ENCODE measurements around the gene TMED10.
"Not testable (repeated sequence)": the region's sequence is repeated elsewhere in the genome, so short reads cannot be mapped to it uniquely, and the experiment has no call there.

TMED10 gene

DNA sequence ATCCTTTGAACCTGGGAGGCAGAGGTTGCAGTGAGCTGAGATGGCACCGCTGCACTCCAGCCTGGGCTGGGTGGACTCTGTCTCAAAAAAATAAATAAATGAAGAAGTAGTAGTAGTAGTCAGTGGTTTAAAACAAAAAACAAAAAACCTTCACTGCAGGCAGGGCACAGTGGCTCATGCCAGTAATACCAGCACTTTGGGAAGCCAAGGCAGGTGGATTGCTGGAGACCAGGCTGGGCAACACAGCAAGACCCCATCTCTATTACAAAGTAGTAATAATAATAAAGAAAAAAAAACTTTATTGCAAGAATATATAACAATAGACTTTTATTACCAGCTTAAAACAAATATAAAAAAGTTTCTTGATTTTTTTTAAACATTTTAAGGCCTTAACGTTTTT is 35.8 kb downstream of the TMED10 start:
- H3K27ac Mint-ChIP-seq = no peak overlapping the region
- H3K9me3 Mint-ChIP-seq = no peaks in the 10 kb centered on the region
- H3K4me3 Mint-ChIP-seq = no peak overlapping the region
- peaks cover 34% of the 10 kb centered on the region for H3K36me3 Mint-ChIP-seq
- no peak for DNase-seq
- H3K4me1 Mint-ChIP-seq = peaks cover 57% of the 10 kb centered on the region
- CTCF ChIA-PET = interaction anchor here (0.8 to 2.8 kb wide), 5 partner anchors 10 to 163 kb away, joined by 3 to 14 read pairs (median 5); no protein-coding TSS in a partner anchor
- H3K27me3 Mint-ChIP-seq = no peaks in the 10 kb centered on the region

DNA sequence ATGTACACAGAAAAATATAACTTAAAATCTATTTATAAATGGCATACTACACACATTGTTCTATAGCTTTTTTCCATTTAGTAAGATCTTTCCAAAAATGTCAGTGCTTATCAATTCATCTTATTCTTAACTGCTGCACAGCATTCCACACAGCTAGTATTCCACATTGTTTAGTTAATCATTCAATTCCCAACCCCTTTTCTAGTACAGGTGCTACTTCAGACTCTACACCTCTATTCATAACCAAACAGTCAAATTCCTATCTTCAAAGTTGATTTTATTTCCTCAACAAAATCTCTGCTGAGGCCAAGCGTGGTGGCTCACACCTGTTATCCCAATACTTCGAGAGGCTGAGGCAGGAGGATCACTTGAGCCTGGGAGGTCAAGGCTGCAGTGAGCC is 37.2 kb downstream of the TMED10 start:
- no peak overlapping the region for H3K4me3 Mint-ChIP-seq
- no peak for DNase-seq
- no peaks in the 10 kb centered on the region for H3K27me3 Mint-ChIP-seq
- no peaks in the 10 kb centered on the region for H3K9me3 Mint-ChIP-seq
- CTCF ChIA-PET = interaction anchor here (1.0 to 2.8 kb wide), 6 partner anchors 8 to 165 kb away, joined by 3 to 14 read pairs (median 10); no protein-coding TSS in a partner anchor
- H3K36me3 Mint-ChIP-seq = peaks cover 34% of the 10 kb centered on the region
- H3K4me1 Mint-ChIP-seq = peaks cover 44% of the 10 kb centered on the region
- no peak overlapping the region for H3K27ac Mint-ChIP-seq

GRCh38 chr14:75138492-75138891 is 37.9 kb downstream of the TMED10 start:
- peaks cover 41% of the 10 kb centered on the region for H3K4me1 Mint-ChIP-seq
- CTCF ChIA-PET = interaction anchor here (0.9 to 1.9 kb wide), 7 partner anchors 50 to 768 kb away, joined by 3 to 13 read pairs (median 3); no protein-coding TSS in a partner anchor
- no peaks in the 10 kb centered on the region for H3K9me3 Mint-ChIP-seq
- H3K27me3 Mint-ChIP-seq = no peaks in the 10 kb centered on the region
- H3K36me3 Mint-ChIP-seq = peaks cover 38% of the 10 kb centered on the region
- H3K4me3 Mint-ChIP-seq = no peak overlapping the region
- DNase-seq = no peak
- H3K27ac Mint-ChIP-seq = peak overlapping the region; percentile 73

DNA sequence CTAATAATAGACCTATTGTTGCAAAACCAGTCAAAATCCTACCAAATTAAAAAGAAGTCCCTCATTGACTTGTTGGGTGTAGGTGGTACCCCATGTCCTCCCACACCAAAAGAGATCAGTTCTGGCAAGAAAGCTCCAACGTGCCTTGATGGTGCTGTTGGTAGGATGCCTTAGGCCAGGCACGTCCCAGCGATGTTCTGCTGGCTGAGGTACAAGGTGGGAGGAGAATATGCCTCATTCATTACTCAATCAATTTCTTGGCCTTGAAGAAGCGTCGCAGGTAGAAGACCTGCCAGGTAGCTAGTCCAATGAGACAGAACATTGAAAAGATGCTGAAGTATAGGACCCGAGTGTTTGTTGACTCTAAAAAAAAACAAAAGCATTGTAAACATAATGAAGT is 41.8 kb downstream of the TMED10 start:
- Mint-ChIP-seq H3K36me3 (peaks cover 39% of the 10 kb centered on the region), H3K27ac (no peak overlapping the region), H3K9me3 (no peaks in the 10 kb centered on the region), H3K4me3 (no peak overlapping the region), H3K4me1 (peaks cover 27% of the 10 kb centered on the region), H3K27me3 (no peaks in the 10 kb centered on the region)
- CTCF ChIA-PET = interaction anchor here (1.1 to 2.9 kb wide), 5 partner anchors 29 to 171 kb away, joined by 3 to 17 read pairs (median 15); no protein-coding TSS in a partner anchor
- no peak for DNase-seq

DNA sequence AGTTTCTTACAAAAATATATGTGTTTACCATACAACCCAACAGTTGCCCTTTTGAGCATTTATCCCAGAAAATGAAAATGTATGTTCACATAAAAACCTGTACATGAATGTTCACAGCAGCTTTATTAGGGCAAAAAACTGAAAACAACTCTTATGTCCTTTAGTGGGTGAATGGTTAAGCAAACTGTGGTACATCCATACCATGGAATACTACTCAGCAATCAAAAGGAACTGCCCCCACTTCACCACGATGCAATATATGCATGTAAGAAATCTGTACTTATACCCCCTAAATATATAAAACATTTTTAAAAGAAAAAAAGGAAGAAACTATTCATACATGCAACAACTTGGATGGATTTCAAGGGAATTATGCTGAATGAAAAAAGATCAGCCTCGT is 42.8 kb downstream of the TMED10 start:
- peaks cover 21% of the 10 kb centered on the region for H3K4me1 Mint-ChIP-seq
- no peak overlapping the region for H3K27ac Mint-ChIP-seq
- H3K9me3 Mint-ChIP-seq = no peaks in the 10 kb centered on the region
- no peaks in the 10 kb centered on the region for H3K27me3 Mint-ChIP-seq
- no peak overlapping the region for H3K4me3 Mint-ChIP-seq
- peaks cover 35% of the 10 kb centered on the region for H3K36me3 Mint-ChIP-seq
- CTCF ChIA-PET = interaction anchor here (1.6 to 2.9 kb wide), 3 partner anchors 30 to 164 kb away, joined by 5 to 15 read pairs (median 15); no protein-coding TSS in a partner anchor
- no peak for DNase-seq

- no peak overlapping the region for H3K4me3 Mint-ChIP-seq
- peaks cover 22% of the 10 kb centered on the region for H3K4me1 Mint-ChIP-seq
- no peaks in the 10 kb centered on the region for H3K27me3 Mint-ChIP-seq
- CTCF ChIA-PET = interaction anchor here (0.7 to 8.3 kb wide), 8 partner anchors 8 to 807 kb away, joined by 3 to 100 read pairs (median 6); no protein-coding TSS in a partner anchor
- H3K9me3 Mint-ChIP-seq = no peaks in the 10 kb centered on the region
- no peak overlapping the region for H3K27ac Mint-ChIP-seq
- peak; percentile 58 for DNase-seq
- peaks cover 37% of the 10 kb centered on the region for H3K36me3 Mint-ChIP-seq
These were observed 43.9 kb downstream of the TMED10 start for GRCh38 chr14:75132382-75133086.

GRCh38 chr14:75128596-75128990 is 47.8 kb downstream of the TMED10 start:
- H3K4me1 Mint-ChIP-seq = peaks cover 46% of the 10 kb centered on the region
- DNase-seq = no peak
- no peaks in the 10 kb centered on the region for H3K9me3 Mint-ChIP-seq
- H3K27ac Mint-ChIP-seq = no peak overlapping the region
- H3K4me3 Mint-ChIP-seq = peak overlapping the region; percentile 11
- peaks cover 37% of the 10 kb centered on the region for H3K36me3 Mint-ChIP-seq
- CTCF ChIA-PET = interaction anchor here (1.0 to 8.3 kb wide), 4 partner anchors 169 to 360 kb away, joined by 3 to 100 read pairs (median 38); no protein-coding TSS in a partner anchor
- H3K27me3 Mint-ChIP-seq = no peaks in the 10 kb centered on the region

DNA sequence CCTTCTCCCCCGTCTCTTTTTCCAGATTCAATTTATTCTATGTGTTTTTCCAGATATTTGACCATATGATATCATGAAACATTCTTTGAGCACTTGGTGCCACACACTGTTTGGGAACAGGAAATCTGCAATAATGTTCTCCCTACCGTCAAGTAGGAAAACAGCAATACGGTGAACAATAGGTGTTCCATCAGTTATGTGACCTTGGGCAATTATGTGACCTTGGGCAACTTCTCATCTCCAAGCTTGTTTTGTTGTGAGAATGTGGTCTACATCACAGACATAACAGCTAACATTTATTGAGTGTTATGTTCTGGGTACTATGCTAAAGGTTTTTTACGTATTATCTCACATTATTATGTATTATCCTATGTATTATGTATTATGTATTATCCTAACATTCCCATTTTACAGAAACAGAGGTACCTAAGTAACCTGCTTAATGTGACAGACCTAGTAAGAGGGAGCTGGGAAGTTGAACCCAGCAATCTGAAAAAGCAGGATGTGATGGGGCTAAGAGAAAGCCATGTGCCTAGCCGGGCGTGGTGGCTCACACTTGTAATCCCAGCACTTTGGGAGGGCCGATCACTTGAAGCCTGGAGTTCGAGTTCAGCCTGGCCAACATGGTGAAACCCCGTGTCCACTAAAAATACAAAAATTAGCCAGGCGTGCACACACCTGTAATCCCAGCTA is 48.4 kb downstream of the TMED10 start:
- Mint-ChIP-seq H3K27ac (peak overlapping the region; percentile 96), H3K4me3 (peak overlapping the region; percentile 97), H3K4me1 (peaks cover 46% of the 10 kb centered on the region), H3K36me3 (peaks cover 31% of the 10 kb centered on the region), H3K27me3 (no peaks in the 10 kb centered on the region), H3K9me3 (no peaks in the 10 kb centered on the region)
- DNase-seq = no peak
- CTCF ChIA-PET = interaction anchor here (1.0 to 8.3 kb wide), 4 partner anchors 169 to 360 kb away, joined by 3 to 100 read pairs (median 38); no protein-coding TSS in a partner anchor

- H3K4me3 Mint-ChIP-seq = peak overlapping the region; percentile 97
- H3K4me1 Mint-ChIP-seq = peaks cover 43% of the 10 kb centered on the region
These were observed 49.0 kb downstream of the TMED10 start for GRCh38 chr14:75127474-75127820.

DNA sequence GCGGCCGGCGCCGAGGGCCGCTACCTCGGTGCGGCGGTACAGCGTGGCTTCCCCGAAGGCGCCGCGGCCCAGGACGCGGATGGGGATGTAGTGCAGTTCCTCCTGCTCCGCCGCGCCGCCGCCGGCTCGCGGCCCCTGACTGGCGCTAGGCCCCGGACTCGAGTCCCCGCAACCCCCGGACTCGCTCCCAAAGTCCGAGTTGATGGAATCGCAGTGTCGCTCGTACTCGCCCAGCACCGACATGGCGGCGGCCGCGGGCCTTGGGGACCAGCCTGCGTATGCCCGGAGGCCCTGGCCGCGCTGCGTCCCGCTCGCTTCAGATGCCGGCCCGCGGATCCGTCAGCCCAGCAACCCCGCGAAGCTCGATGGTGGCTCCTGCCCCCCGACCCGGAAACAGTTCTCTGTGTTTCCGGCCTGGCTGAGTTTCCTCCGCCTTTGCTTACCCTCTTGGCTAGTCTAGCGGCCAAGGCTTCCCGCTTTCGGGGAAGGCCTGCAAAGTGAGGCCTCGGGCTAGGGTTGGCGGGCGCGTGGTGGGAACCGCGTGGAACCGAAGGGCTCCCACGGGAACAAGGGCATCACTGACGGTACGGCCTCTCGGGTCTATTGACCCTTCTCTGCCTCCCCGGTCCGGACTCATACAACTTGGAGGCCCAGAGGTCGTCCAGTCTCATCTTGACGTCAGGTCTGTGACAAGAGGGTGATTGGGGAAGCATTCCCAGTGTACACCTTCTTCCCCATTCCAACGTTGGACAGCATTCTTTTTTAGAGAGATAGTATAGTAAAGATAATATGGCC is 49.5 kb downstream of the TMED10 start, which contains the start of gene NEK9:
Gene NEK9 (minus strand): TSS at position 370 of the 795 bp plus-strand sequence. CDS start 127 bp downstream, at position 243.
- Mint-ChIP-seq H3K4me1 (peaks cover 41% of the 10 kb centered on the region), H3K36me3 (peaks cover 29% of the 10 kb centered on the region), H3K4me3 (peak within 1 kb of the TSS; percentile 97), H3K27me3 (no peaks in the 10 kb centered on the region), H3K27ac (peak within 1 kb of the TSS; percentile 96), H3K9me3 (no peaks in the 10 kb centered on the region)
- CTCF ChIA-PET = interaction anchor here (1.1 to 8.3 kb wide), 6 partner anchors 38 to 361 kb away, joined by 3 to 100 read pairs (median 6); no protein-coding TSS in a partner anchor
- DNase-seq = peak; percentile 94

More at GRCh38 chr14:75127474-75127820, 49.0 kb downstream of the TMED10 start:
- H3K27me3 Mint-ChIP-seq, H3K9me3 Mint-ChIP-seq: not testable (repeated sequence)
- peaks cover 29% of the 10 kb centered on the region for H3K36me3 Mint-ChIP-seq
- DNase-seq = peak; percentile 35
- H3K27ac Mint-ChIP-seq = peak overlapping the region; percentile 96
- CTCF ChIA-PET = interaction anchor here (1.0 to 8.3 kb wide), 5 partner anchors 39 to 361 kb away, joined by 3 to 100 read pairs (median 5); no protein-coding TSS in a partner anchor

GRCh38 chr14:75126121-75126544 is 50.3 kb downstream of the TMED10 start:
- peak overlapping the region; percentile 96 for H3K27ac Mint-ChIP-seq
- no peaks in the 10 kb centered on the region for H3K9me3 Mint-ChIP-seq
- H3K27me3 Mint-ChIP-seq = no peaks in the 10 kb centered on the region
- CTCF ChIA-PET = interaction anchor here (1.1 to 8.3 kb wide), 4 partner anchors 37 to 265 kb away, joined by 3 to 100 read pairs (median 6); no protein-coding TSS in a partner anchor
- H3K4me1 Mint-ChIP-seq = peaks cover 41% of the 10 kb centered on the region
- peak; percentile 26 for DNase-seq
- peaks cover 32% of the 10 kb centered on the region for H3K36me3 Mint-ChIP-seq
- peak overlapping the region; percentile 97 for H3K4me3 Mint-ChIP-seq

DNA sequence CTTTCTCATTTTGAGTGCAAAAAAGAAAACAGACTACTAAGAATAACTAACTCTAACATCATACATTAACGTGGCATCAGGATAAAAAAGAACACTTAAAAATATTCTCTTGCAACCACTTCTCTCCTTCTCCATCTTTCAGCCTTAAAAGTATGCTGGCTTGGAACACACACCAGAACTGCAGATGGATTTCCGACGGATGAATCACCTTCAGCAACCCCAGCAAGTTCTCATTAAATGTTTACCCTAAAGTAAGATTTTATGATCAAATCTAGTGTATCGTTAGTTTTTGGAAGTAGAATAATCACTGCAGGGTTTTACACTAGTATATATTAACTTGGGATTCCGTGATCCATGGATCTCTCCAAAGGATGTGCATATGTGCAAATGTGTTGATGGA is 50.8 kb downstream of the TMED10 start:
- Mint-ChIP-seq H3K9me3 (no peaks in the 10 kb centered on the region), H3K27me3 (no peaks in the 10 kb centered on the region), H3K27ac (peak overlapping the region; percentile 96), H3K4me3 (peak overlapping the region; percentile 97), H3K4me1 (peaks cover 41% of the 10 kb centered on the region), H3K36me3 (peaks cover 31% of the 10 kb centered on the region)
- CTCF ChIA-PET = interaction anchor here (1.1 to 8.3 kb wide), 4 partner anchors 17 to 265 kb away, joined by 3 to 100 read pairs (median 6); no protein-coding TSS in a partner anchor
- no peak for DNase-seq

GRCh38 chr14:75123991-75124390 is 52.4 kb downstream of the TMED10 start:
- CTCF ChIA-PET = interaction anchor here (0.8 to 1.2 kb wide), 2 partner anchors 18 to 263 kb away, joined by 3 read pairs; no protein-coding TSS in a partner anchor
- Mint-ChIP-seq H3K27me3 (no peaks in the 10 kb centered on the region), H3K36me3 (peaks cover 36% of the 10 kb centered on the region), H3K4me1 (peaks cover 39% of the 10 kb centered on the region), H3K27ac (peak overlapping the region; percentile 16), H3K9me3 (no peaks in the 10 kb centered on the region), H3K4me3 (no peak overlapping the region)
- DNase-seq = peak; percentile 28
